Stimulated activated CD8-positive, alpha-beta memory T cell treated with anti-CD3 and anti-CD28 coated beads, Interleukin-7, amount 100 ng/mL, for 1 hour (primary cell): ENCODE results near the gene ETV6.

Experiments
- DNase-seq, 2 donors: peaks; one replicate each; pipeline ENCODE4 v3.0.0-alpha.2; 2020; ENCODE audit warnings: low read depth in 2 of 2

The ETV6 gene

DNA sequence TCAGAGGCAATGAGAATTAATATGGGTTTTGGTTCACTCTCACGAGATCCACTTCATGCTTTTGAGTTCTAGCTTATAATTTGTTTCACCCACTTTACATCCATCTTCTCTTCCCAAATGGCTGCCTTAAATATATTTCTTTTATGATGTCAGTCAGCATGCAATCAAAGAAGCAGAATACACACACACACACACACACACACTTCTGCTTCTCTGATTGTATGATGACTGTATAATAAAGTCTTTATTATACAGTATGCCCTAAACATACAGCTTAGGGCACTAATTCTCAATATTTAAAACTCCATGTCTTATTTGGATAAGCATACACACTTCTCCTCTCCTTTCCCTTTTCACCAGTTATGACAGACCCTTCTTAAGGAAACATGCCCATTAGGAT, 6.7 kb upstream of the ETV6 start:
- DNase-seq = no peak

DNA sequence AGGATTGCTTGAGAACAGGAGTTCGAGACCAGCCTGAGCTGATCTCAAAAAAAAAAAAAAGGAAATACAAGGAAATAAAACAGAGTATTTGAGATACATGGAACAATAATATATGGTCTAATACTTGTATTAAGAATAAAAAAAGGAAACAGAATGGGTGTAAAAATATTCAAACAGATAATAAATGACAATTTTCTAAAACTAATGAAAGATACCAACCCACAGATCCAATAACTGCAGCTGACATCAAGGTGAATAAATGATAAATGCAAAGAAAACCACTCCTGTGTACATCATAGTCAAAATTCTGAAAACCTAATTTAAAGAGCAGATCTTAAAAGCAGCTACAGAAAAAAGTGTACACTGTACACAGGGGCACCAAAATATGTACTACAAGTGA, 4.1 kb upstream of the ETV6 start:
- DNase-seq = no peak

GRCh38 chr12:11648514-11649412, 711 bp upstream of the ETV6 start:
- peak in 1 of 2 donors; percentile 35 for DNase-seq

GRCh38 chr12:11650286-11651281, 1.1 kb downstream of the ETV6 start:
- no peak for DNase-seq

DNA sequence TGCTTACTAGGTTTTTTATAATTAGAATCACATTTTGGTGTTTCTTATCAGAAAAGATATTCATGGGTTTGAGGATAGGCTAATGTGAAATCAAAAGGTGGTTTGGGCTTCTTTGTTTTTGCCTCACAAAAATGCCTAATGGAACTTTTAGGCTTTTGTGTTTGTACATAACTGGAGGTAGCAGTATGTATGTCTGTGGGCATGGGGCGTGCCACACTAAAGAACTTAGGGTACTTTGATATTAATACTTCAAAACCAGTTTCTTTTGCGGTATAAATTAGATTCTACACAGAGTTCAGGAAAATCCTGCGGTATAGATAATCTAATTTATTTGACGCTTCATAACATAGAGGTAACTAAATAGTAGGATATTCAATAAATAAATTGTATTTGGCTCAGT, 1.9 kb downstream of the ETV6 start:
- no peak for DNase-seq

GRCh38 chr12:11651785-11652184, 2.3 kb downstream of the ETV6 start:
- no peak for DNase-seq

- no peak for DNase-seq
Observed at GRCh38 chr12:11652351-11653040, 3.0 kb downstream of the ETV6 start.

DNA sequence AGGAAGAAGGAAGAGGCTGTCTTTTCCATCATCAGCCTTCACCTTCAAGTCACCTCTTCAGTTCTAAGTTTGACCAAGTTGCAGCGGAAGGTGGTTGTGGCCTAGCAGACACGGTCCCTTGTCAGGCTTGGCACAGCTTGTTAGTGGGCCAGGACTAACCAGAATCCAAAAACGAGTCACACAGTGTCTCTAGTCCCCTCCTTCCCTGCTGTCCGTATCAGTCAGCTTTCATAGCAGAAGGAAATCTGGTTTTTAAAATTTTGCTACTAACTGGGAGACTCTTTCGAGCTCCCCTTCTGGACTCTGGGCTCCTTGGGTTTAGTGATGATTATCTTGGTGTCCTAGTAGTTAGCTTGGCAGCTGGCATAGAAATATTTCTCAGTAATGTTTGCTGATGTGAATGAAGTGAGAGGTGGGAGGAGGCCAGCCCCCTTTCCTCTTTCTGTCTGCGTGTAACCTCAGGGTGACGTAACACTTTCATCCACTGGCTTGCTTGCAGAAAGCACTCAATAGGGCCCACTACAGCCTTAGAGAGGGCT, 3.8 kb downstream of the ETV6 start:
- DNase-seq = no peak

GRCh38 chr12:11654338-11654737, 4.9 kb downstream of the ETV6 start:
- DNase-seq = no peak

DNA sequence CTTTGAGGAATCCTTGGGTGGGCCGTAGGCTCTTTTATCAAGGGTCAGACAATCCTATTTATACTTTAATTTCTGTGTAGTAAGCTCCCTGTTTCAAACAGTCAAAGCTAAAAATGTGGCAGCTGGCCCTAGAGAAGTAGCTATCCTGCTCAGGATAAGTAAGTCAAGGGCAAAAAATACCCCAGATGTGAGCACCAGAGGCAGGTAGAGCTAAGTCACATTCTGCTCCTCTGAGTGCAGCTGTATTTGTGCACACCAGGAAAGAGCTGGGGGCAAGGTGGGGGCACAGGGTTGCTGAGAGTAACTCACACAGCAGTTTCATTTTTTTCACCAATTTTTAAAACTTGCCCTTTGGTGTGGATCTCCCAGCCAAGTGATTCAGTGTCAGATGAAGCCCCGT, 5.3 kb downstream of the ETV6 start:
- DNase-seq = no peak

- DNase-seq = no peak
Observed at GRCh38 chr12:11655842-11656241, 6.4 kb downstream of the ETV6 start.

GRCh38 chr12:11656550-11656949, 7.1 kb downstream of the ETV6 start:
- no peak for DNase-seq

- DNase-seq = no peak
Observed at GRCh38 chr12:11657511-11657910, 8.0 kb downstream of the ETV6 start.

DNA sequence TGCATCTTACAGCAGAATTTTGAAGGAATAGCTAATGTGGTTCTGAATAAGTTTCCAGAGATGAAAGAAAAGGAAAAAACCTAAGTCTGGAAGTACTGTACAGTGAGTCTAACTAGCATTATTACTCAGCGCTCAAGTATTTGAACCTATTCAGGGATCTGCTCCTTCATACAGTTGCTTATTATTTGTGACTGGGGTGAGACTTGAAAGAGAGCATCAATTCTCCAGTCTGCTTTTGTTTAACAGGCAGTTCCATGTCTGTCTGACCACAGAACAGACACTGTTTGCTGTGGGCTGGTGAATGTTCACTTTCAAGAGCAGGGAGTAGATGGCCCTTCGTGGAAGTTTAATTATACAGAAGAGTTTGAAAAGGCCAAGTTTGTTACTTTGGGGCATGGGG, 9.3 kb downstream of the ETV6 start:
- no peak for DNase-seq

GRCh38 chr12:11660624-11661023, 11.2 kb downstream of the ETV6 start:
- no peak for DNase-seq

GRCh38 chr12:11661491-11662089, 12.1 kb downstream of the ETV6 start:
- no peak for DNase-seq

DNA sequence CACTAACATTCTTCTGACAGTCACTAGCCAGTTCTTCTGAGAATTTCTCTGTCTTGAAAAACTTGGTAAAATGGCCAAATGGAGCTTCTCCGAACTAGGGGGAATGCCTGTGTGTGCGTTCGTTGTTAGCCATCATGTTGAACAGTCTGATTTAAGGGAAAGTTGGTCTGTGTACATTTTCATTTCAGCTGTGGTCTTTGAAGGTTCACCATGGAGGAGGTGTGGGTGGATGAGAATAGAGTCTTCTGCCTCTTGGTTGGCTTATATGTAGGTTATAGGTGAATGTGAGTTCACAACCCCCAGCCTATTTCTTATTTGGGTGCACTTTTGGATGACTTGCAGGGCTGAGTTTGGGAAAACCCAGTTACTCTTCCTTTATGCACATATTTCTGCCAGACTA, 12.9 kb downstream of the ETV6 start:
- no peak for DNase-seq

DNA sequence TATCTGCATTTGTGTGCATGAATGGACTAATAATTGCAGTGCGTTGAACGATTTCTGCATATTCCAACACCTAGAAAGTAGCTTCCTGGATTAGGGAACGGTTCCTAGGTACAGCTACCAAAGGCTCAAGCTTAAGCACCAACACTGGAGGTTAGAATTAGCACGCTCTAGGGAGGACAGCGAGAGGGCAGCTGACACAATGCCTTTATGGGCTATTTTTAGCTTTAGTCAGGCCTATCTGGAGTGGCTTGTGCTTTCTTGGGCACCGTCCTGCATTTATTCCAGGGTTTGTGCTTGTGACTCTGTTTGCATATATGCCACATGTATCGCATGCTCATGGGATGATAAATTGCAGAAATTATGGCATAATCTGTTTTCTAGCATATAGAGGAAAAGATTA, 13.7 kb downstream of the ETV6 start:
- no peak for DNase-seq

GRCh38 chr12:11664101-11664500, 14.6 kb downstream of the ETV6 start:
- no peak for DNase-seq

DNA sequence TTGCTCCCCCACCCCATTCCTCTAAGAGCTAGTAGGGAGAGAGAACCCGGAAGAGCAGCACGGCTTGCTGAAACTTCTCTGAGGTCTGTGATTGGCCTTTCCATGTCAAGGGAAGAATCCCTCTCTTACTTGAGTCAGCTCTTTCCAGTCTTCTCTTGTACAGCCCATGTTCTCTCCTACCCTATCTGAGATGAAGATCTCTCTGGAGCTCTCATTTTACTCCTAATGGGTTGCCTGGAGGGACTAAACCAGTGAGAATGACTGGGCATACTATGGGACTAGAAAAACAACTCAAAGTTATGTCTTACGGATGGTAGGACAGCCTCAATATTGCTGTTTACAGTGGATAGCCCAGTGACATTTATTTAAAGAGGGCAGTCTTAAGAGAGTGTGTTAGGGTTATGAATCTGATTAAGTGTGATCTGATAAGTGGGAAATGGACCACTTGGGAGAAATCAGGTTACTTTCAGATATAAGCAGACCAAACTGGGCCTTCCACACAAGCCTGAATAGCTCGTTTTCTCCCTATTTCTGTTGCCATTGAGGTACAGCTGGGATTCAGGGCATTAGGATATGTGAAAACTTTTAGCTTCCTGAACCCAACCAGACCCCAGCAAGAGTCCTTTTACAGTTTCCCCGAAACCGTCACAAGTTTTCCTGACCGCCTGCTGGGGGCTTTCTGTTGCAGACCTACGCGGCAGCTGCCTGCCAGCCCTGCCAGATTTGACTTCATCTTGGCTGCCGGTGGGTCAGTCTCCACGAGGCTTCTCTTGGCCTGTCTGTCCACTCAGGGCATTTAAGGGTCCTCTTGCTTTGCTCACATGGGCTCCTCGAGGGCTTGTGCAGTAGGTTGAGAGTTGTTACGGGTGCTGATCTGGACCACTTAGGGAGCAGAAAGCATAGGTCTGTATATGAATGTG, 16.9 kb downstream of the ETV6 start:
- DNase-seq = no peak
